ENCODE data around the gene MAPK8IP2. TPM values are rescaled to one million over a fixed set of nuclear protein-coding genes. Genes with fewer than 3 reads are reported as not detected.

MAPK8IP2 gene
- total RNA-seq, 2 donors from 2014 or later, result 1.2 to 1.4 TPM

GRCh38 chr22:50595189-50595588 lies 5.4 kb upstream of the MAPK8IP2 start:
- H3K36me3 ChIP-seq, result no peaks in the 10 kb centered on the region
- H3K9me3 ChIP-seq, result no peaks in the 10 kb centered on the region
- no peak for TF ChIP-seq CTCF (IDR thresholded peaks at IDR 0.05)
- no peak overlapping the region for H3K4me3 ChIP-seq
- H3K9ac ChIP-seq (ENCODE audit: low read depth in 2 of 2, low read length in 2 of 2), result no peak overlapping the region
- no peaks in the 10 kb centered on the region for H3K4me1 ChIP-seq
- peaks cover 13% of the 10 kb centered on the region for H3K27me3 ChIP-seq
- DNase-seq, result no peak
- intact Hi-C loops (cut with DNase I), result no loop called here
- H3K27ac ChIP-seq, result no peak overlapping the region

GRCh38 chr22:50597097-50597496 lies 3.5 kb upstream of the MAPK8IP2 start:
- no peak for DNase-seq
- Histone ChIP-seq H3K4me1 (no peaks in the 10 kb centered on the region), H3K27me3 (peaks cover 24% of the 10 kb centered on the region), H3K36me3 (no peaks in the 10 kb centered on the region), H3K9ac (ENCODE audit: low read depth in 2 of 2, low read length in 2 of 2) (no peak overlapping the region), H3K27ac (no peak overlapping the region), H3K9me3 (no peaks in the 10 kb centered on the region), H3K4me3 (no peak overlapping the region)
- no peak for TF ChIP-seq CTCF (IDR thresholded peaks at IDR 0.05)
- intact Hi-C loops (cut with DNase I), result no loop called here

- TF ChIP-seq CTCF (IDR thresholded peaks at IDR 0.05), result no peak
- Histone ChIP-seq H3K4me1 (no peaks in the 10 kb centered on the region), H3K27me3 (peaks cover 45% of the 10 kb centered on the region), H3K4me3 (peak overlapping the region; percentile 34), H3K36me3 (no peaks in the 10 kb centered on the region), H3K9me3 (no peaks in the 10 kb centered on the region), H3K27ac (no peak overlapping the region), H3K9ac (ENCODE audit: low read depth in 2 of 2, low read length in 2 of 2) (no peak overlapping the region)
- intact Hi-C loops (cut with DNase I), result no loop called here
- peak; percentile 51 for DNase-seq
Observed at GRCh38 chr22:50599816-50600455, 657 bp upstream of the MAPK8IP2 start.

GRCh38 chr22:50600967-50601668 lies 525 bp downstream of the MAPK8IP2 start:
- no peaks in the 10 kb centered on the region for H3K4me1 ChIP-seq
- DNase-seq, result no peak
- no peak overlapping the region for H3K9ac ChIP-seq (ENCODE audit: low read depth in 2 of 2, low read length in 2 of 2)
- no peaks in the 10 kb centered on the region for H3K9me3 ChIP-seq
- H3K4me3 ChIP-seq, result no peak overlapping the region
- no peaks in the 10 kb centered on the region for H3K36me3 ChIP-seq
- H3K27ac ChIP-seq, result no peak overlapping the region
- H3K27me3 ChIP-seq, result peaks cover 45% of the 10 kb centered on the region
- intact Hi-C loops (cut with DNase I), result no loop called here
- no peak for TF ChIP-seq CTCF (IDR thresholded peaks at IDR 0.05)

- no peaks in the 10 kb centered on the region for H3K9me3 ChIP-seq
- no peak for TF ChIP-seq CTCF (IDR thresholded peaks at IDR 0.05)
- no peak overlapping the region for H3K27ac ChIP-seq
- intact Hi-C loops (cut with DNase I), result no loop called here
- no peak overlapping the region for H3K4me3 ChIP-seq
- H3K4me1 ChIP-seq, result no peaks in the 10 kb centered on the region
- no peak overlapping the region for H3K9ac ChIP-seq (ENCODE audit: low read depth in 2 of 2, low read length in 2 of 2)
- no peaks in the 10 kb centered on the region for H3K36me3 ChIP-seq
- no peak for DNase-seq
- peaks cover 45% of the 10 kb centered on the region for H3K27me3 ChIP-seq
Observed at GRCh38 chr22:50601669-50602337, 1.2 kb downstream of the MAPK8IP2 start.
